HFF-Myc (cell line): ENCODE data around the gene APCDD1.

Experiments used
- DNase-seq: peaks from one replicate; pipeline ENCODE4 v3.0.0-alpha.2; 2011; ENCODE audit warnings: low read depth; ENCODE audit errors: extremely low read depth
- H3K4me3 ChIP-seq: replicated peaks from 2 replicates; pipeline ENCODE4 v1.5.1; 2011; ENCODE audit warnings: low read depth, mild to moderate bottlenecking, control low read depth, low read length
- TF ChIP-seq, protein P1 (sequence below): IDR thresholded peaks from 2 replicates; pipeline ENCODE4 v1.5.1; 2012; ENCODE audit warnings: mild to moderate bottlenecking, low read depth, low read length, control low read depth; ENCODE audit errors: missing control alignments

Gene APCDD1

DNA sequence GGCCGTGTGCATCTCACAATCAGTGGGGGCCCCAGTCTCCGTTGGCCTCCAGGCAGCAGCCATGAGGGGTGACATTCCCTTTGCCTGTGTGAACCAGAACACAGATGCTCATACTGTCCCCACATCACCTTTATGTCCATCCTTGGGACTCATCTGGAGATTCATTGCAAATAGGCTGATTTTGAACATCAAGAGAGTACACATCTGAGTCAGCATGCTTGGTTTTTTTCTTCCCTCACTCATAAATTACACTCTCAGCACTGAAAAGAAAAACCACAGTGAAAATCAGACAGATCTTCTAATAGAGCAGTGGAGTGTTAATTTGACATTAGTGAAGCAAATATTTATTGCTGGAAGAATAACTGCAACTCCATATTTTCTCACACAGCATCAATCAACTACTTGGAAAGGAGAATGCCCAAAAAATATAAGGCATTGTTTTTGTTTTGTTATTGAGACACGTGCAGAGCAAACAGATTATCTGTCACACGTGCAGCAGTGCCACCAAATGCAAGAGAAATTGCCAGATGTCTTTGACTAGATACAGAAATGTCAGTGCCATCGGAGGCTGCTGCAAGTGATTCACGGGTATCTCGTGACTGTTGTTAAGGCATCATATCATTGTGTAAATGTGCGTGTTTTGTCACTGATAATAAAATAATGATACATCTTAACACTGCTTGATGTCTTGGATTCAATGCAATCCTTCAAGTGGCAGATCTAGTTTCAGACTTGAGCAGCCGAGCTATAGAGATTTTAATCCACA is 10.9 kb downstream of the APCDD1 start:
- TF ChIP-seq, protein P1, sequence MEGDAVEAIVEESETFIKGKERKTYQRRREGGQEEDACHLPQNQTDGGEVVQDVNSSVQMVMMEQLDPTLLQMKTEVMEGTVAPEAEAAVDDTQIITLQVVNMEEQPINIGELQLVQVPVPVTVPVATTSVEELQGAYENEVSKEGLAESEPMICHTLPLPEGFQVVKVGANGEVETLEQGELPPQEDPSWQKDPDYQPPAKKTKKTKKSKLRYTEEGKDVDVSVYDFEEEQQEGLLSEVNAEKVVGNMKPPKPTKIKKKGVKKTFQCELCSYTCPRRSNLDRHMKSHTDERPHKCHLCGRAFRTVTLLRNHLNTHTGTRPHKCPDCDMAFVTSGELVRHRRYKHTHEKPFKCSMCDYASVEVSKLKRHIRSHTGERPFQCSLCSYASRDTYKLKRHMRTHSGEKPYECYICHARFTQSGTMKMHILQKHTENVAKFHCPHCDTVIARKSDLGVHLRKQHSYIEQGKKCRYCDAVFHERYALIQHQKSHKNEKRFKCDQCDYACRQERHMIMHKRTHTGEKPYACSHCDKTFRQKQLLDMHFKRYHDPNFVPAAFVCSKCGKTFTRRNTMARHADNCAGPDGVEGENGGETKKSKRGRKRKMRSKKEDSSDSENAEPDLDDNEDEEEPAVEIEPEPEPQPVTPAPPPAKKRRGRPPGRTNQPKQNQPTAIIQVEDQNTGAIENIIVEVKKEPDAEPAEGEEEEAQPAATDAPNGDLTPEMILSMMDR: no peak
- no peak overlapping the region for H3K4me3 ChIP-seq
- DNase-seq: no peak

DNA sequence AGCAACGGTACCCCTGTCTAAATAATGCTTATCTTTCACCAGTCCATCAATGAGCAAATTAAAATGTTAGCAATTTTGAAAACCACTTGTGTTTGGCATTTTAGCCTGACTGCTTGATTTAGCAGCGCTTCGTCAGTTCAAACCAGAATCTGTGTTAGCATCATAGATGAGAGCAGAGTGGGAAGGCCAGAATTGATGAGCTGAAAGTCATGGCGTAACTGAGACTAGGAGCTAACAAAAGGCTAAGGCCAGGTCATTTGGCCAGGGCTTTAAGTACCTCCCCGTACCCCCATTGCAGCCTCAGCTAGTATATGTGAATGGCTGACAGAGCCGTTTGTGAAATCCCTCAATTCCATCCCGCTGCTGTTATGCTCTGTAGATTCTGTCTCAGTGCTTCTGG is 16.0 kb downstream of the APCDD1 start:
- TF ChIP-seq, protein P1: no peak
- H3K4me3 ChIP-seq: no peak overlapping the region
- DNase-seq: no peak

DNA sequence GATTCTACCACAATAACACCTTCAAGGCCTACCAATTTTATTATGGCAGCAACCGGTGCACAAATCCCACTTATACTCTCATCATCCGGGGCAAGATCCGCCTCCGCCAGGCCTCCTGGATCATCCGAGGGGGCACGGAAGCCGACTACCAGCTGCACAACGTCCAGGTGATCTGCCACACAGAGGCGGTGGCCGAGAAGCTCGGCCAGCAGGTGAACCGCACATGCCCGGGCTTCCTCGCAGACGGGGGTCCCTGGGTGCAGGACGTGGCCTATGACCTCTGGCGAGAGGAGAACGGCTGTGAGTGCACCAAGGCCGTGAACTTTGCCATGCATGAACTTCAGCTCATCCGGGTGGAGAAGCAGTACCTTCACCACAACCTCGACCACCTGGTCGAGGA is 17.1 kb downstream of the APCDD1 start:
- H3K4me3 ChIP-seq: no peak overlapping the region
- no peak for DNase-seq
- TF ChIP-seq, protein P1: no peak

DNA sequence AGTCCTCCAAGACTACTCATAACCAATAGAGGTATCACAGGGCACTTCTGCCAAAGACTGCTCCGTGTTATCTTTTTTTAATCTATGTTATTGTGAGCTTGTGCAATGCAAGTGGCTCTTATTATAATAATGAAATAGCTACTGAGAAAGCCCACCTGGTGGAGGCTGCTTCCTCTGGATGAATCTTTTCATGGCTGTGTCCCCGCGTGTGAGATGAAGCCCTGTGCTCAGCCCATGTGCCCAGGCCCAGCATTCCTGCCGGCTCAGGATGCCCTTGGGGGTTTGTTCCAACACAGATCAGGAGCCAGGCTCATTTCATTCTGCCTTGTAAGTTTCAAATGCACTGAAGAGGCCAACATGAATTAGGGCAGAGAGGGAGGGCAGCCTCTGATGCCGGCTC is 18.7 kb downstream of the APCDD1 start:
- no peak for DNase-seq
- no peak overlapping the region for H3K4me3 ChIP-seq
- TF ChIP-seq, protein P1: no peak

DNA sequence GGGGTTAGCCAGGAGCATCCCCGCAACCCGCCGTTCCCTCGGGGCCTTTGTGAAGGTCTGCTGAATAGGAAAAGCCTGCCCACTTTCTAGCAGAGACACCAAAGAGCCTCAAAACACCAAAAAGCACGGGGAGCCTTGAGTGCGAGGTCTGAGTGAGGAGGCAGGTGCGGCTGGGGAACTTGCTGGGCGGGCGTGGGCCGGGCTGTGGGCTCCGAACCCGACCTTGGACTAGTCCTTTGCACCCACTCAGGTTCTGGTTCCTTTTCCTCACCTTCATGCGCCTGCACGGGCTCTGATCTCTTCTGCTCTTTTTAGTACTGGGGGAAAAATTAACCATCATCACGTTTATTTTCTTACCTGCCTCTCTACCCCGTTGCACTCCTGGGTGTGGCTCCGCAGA is 19.9 kb downstream of the APCDD1 start:
- no peak overlapping the region for H3K4me3 ChIP-seq
- TF ChIP-seq, protein P1: no peak

DNA sequence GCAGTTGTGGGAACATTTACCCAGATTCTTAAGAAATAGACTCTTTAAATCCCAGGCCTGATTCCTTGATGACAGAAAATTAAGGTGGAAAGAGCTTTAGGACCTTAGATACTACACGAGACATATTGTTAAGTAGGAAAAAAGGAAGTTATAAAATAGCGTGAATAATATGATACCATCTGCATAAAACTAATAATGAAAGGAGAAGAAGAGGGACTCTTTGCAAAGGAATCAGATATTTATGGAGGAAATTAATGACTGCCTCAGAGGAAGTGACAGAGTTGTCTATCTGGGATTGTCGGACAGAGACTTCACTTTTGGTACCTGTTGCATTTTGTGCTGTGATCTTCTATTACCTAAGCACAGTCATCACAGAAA is 20.8 kb downstream of the APCDD1 start:
- no peak for DNase-seq
- H3K4me3 ChIP-seq: no peak overlapping the region
- TF ChIP-seq, protein P1: no peak

More for the DNA sequence above, 19.9 kb downstream of the APCDD1 start:
- DNase-seq: no peak
